HFFc6 (cell line): ENCODE results near the gene GPR68. TPM values are rescaled to one million over a fixed set of nuclear protein-coding genes. Genes with fewer than 3 reads are reported as not detected.

ENCODE experiments used
- DNase-seq: peaks from one replicate; pipeline ENCODE4 v3.0.0-alpha.2; 2018
- H3K27ac Mint-ChIP-seq: 2 replicates; pipeline ENCODE4 v1.8.0; 2020; ENCODE audit warnings: mild to moderate bottlenecking, mixed read lengths
- H3K27me3 Mint-ChIP-seq: 2 replicates; pipeline ENCODE4 v1.8.0; 2021; ENCODE audit warnings: mild to moderate bottlenecking, moderate library complexity, mixed read lengths; ENCODE audit not compliant: insufficient read depth
- H3K36me3 Mint-ChIP-seq: 2 replicates; pipeline ENCODE4 v1.8.0; 2021; ENCODE audit warnings: low read depth, mixed read lengths
- H3K4me1 Mint-ChIP-seq: 2 replicates; pipeline ENCODE4 v1.8.0; 2020; ENCODE audit warnings: low read depth, mixed read lengths
- H3K4me3 Mint-ChIP-seq: 2 replicates; pipeline ENCODE4 v1.8.0; 2020; ENCODE audit warnings: mild to moderate bottlenecking, moderate library complexity, mixed read lengths
- H3K9me3 Mint-ChIP-seq: 2 replicates; pipeline ENCODE4 v1.8.0; 2020; ENCODE audit warnings: mild to moderate bottlenecking, mixed read lengths
- CTCF ChIP-seq: fragments of 200-600 bp; sonication (generic); IDR thresholded peaks from 2 replicates; pipeline ENCODE4 v1.5.0; 2021; ENCODE audit warnings: antibody characterized with exemption, mild to moderate bottlenecking
- total RNA-seq, 6 experiments: library from RNA; stranded (reverse); fragmentation: NEBNext Ultra II Directional; extraction: Animal tissue kit (Norgen Biotek cat#: 25700); gene quantifications; 2 replicates in 1 of 6; 3 replicates in 5 of 6; pipeline ENCODE4 v1.2.3, GENCODE V29; 2021

The GPR68 gene
- total RNA-seq, 6 experiments from 2014 or later, result 0.34 to 0.88 (median 0.52) TPM

DNA sequence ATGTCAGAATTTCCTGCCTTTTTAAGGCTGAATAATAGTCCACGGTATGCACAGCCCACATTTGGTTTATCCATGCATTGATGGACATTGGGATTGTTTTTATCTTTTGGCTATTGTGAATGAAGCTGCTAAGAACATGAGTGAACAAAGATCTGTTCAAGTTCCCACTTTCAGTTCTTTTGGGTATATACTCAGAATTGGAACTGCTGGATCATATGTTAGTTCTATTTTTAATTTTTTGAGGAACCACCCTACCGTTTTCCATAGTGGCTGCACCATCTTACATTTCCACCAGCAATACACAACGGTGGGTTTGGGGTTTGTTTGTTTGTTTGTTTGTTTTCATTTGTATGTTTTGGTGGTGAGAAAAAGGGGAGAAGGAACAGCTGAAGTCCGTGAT is 6.4 kb downstream of the GPR68 start:
- no peak for DNase-seq
- H3K4me1 Mint-ChIP-seq, result peaks cover 29% of the 10 kb centered on the region
- H3K9me3 Mint-ChIP-seq, result peaks cover 6% of the 10 kb centered on the region; the same call in 1 of the 2 replicates
- peaks cover 18% of the 10 kb centered on the region for H3K36me3 Mint-ChIP-seq
- peak overlapping the region; percentile 92 for H3K27ac Mint-ChIP-seq
- TF ChIP-seq CTCF, result no peak
- no peak overlapping the region for H3K4me3 Mint-ChIP-seq
- no peaks in the 10 kb centered on the region for H3K27me3 Mint-ChIP-seq

GRCh38 chr14:91237219-91237618 is 7.3 kb downstream of the GPR68 start:
- TF ChIP-seq CTCF, result no peak
- H3K9me3 Mint-ChIP-seq, result peaks cover 6% of the 10 kb centered on the region; the same call in 1 of the 2 replicates
- H3K36me3 Mint-ChIP-seq, result peaks cover 18% of the 10 kb centered on the region
- H3K27me3 Mint-ChIP-seq, result no peaks in the 10 kb centered on the region
- DNase-seq, result peak; percentile 82
- peaks cover 22% of the 10 kb centered on the region for H3K4me1 Mint-ChIP-seq
- peak overlapping the region; percentile 20; the same call in 1 of the 2 replicates for H3K4me3 Mint-ChIP-seq
- H3K27ac Mint-ChIP-seq, result peak overlapping the region; percentile 92

DNA sequence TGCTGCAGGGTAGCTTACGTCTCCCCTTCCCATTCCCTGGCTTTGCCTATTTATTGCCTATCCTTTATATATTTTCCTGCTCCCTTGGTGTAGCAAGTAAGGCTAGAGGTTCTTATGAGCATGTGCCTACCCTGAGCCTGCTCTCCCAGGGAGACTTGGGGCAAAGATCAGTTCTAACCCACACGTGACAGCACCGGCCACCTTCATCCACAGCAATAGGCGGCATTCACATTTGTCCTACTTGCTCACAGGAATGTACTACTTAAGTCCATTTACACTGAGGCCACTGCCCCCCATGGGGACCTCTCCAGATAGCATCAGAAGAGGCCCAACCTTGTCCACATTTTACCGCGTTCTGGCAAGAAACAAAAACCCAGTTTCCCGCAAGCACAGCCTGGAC is 8.7 kb downstream of the GPR68 start:
- no peaks in the 10 kb centered on the region for H3K27me3 Mint-ChIP-seq
- no peak for DNase-seq
- H3K4me1 Mint-ChIP-seq, result peaks cover 35% of the 10 kb centered on the region
- TF ChIP-seq CTCF, result no peak
- no peak overlapping the region for H3K4me3 Mint-ChIP-seq
- peak overlapping the region; percentile 29; the same call in 1 of the 2 replicates for H3K27ac Mint-ChIP-seq
- H3K9me3 Mint-ChIP-seq, result peaks cover 11% of the 10 kb centered on the region
- H3K36me3 Mint-ChIP-seq, result peaks cover 21% of the 10 kb centered on the region

- Mint-ChIP-seq H3K36me3 (peaks cover 24% of the 10 kb centered on the region), H3K27ac (no peak overlapping the region), H3K4me1 (peaks cover 45% of the 10 kb centered on the region), H3K4me3 (no peak overlapping the region), H3K27me3 (no peaks in the 10 kb centered on the region), H3K9me3 (peaks cover 14% of the 10 kb centered on the region)
- no peak for TF ChIP-seq CTCF
- no peak for DNase-seq
These were observed 9.8 kb downstream of the GPR68 start for GRCh38 chr14:91234791-91235114.

DNA sequence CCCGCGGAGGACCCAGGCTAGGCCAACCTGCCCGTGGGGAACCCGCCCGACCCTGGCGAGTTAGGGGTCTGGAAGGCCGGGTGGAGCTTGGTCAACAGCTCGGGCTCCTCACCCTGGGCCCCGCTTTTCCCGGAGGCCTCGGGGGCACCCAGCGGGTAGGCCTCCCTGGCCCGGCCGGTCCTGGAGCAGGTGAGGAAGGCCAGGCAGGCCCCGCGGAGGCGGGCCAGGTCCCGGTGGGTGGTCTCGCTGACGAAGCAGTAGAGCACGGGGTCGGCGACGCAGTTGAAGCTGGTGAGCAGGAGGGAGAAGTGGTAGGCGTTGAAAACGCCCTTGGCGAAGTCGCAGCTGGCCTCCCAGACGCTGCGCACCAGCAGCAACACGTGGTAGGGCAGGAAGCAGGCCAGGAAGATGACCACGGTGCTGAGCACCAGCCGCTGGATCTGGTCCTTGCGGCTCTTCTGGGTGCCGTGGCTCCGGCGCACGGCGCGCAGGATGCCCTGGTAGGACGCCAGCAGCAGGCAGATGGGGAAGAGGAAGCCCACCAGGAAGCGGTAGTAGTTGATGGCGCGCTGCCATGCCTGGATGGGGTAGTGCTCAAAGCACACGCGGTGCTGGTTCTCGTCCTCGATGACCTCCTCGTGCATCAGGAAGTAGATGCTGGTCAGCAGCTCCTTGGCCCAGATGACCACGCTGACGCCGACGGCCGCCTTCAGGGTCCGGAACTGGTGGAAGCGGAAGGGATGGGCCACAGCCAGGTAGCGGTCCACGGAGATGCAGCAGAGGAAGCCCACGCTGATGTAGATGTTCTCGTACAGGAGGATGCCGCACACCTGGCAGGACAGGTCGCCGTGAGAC is 10.3 kb downstream of the GPR68 start:
- Mint-ChIP-seq H3K4me1 (peaks cover 51% of the 10 kb centered on the region), H3K9me3 (peaks cover 10% of the 10 kb centered on the region), H3K27ac (no peak overlapping the region), H3K36me3 (peaks cover 18% of the 10 kb centered on the region), H3K27me3 (no peaks in the 10 kb centered on the region), H3K4me3 (no peak overlapping the region)
- no peak for DNase-seq
- no peak for TF ChIP-seq CTCF
